OCI-LY3 (cell line): Measurements from ENCODE around the gene TMEM125.

Source experiments
- H2AFZ ChIP-seq: fragments of 200-600, 300-600 bp; shearing (Covaris generic); 2 replicates; pipeline ENCODE4 v1.6.0; 2014; ENCODE audit warnings: antibody characterized with exemption, low read depth, low read length
- H3K27ac ChIP-seq: fragments of 200-600, 300-600 bp; sonication (generic); 2 replicates; pipeline ENCODE4 v1.5.1; 2014; ENCODE audit warnings: mild to moderate bottlenecking, low read length, moderate library complexity, mixed read lengths
- H3K27me3 ChIP-seq: fragments of 200-600, 300-600 bp; sonication (generic); 2 replicates; pipeline ENCODE4 v1.6.1; 2014; ENCODE audit warnings: low read depth, low read length, mixed read lengths
- H3K36me3 ChIP-seq: fragments of 200-600, 300-600 bp; sonication (generic); replicated peaks from 2 replicates; pipeline ENCODE3; 2014; ENCODE audit warnings: low read depth, low read length, mixed read lengths
- H3K4me1 ChIP-seq: fragments of 300-600, 200-600 bp; sonication (generic); 2 replicates; pipeline ENCODE4 v1.6.1; 2014; ENCODE audit warnings: low read length, mixed read lengths
- H3K4me2 ChIP-seq: fragments of 200-600, 300-600 bp; sonication (generic); 2 replicates; pipeline ENCODE4 v1.6.1; 2014; ENCODE audit warnings: low read length, mixed read lengths
- H3K4me3 ChIP-seq: fragments of 300-600, 200-600 bp; sonication (generic); 2 replicates; pipeline ENCODE4 v1.5.1; 2014; ENCODE audit warnings: antibody characterized with exemption, mild to moderate bottlenecking, low read length, moderate library complexity
- H3K79me2 ChIP-seq: fragments of 300-600, 200-600 bp; shearing (Covaris generic); 2 replicates; pipeline ENCODE4 v1.6.1; 2014; ENCODE audit warnings: mild to moderate bottlenecking, low read length, mixed read lengths
- H3K9ac ChIP-seq: fragments of 300-600, 200-600 bp; shearing (Covaris generic); 2 replicates; pipeline ENCODE4 v1.6.0; 2014; ENCODE audit warnings: mild to moderate bottlenecking, low read length, moderate library complexity
- H3K9me3 ChIP-seq: fragments of 200-600, 300-600 bp; shearing (Covaris generic); 2 replicates; pipeline ENCODE4 v1.6.1; 2014; ENCODE audit warnings: low read length, mixed read lengths; ENCODE audit not compliant: insufficient read depth
- H4K20me1 ChIP-seq: fragments of 200-600, 300-600 bp; sonication (generic); 2 replicates; pipeline ENCODE4 v1.6.1; 2016; ENCODE audit warnings: low read length, mixed read lengths; ENCODE audit not compliant: insufficient read depth
- CTCF ChIP-seq: fragments of 200-600, 300-600 bp; sonication (generic); IDR thresholded peaks from 2 replicates; pipeline ENCODE4 v1.5.1; 2014; ENCODE audit warnings: antibody characterized with exemption, low read length, low read depth
- EZH2phosphoT487 ChIP-seq: fragments of 200-600 bp; shearing (Covaris generic); IDR thresholded peaks from 2 replicates; pipeline ENCODE4 v1.6.1; 2018; ENCODE audit warnings: antibody characterized with exemption, mixed run types, low read depth

The TMEM125 gene

DNA sequence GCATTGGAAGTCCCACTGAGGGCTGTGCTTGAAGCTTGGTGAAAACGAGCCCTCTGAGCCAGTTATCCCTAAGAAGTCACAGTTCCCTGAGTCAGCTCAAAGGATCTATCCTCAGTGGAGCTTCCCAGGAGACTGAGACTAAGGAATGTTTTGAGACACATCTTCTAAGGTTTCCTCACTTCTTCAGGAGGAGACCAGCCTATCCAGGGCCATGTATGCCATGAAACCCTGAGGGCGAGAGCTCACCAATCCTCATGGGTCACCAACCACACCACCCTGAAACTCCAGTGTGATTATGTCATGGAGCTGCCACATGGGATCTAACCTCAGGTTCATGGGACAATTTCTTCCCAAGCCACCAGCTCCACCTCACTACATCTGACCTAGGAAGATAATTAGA lies 23.4 kb downstream of the TMEM125 start:
- Histone ChIP-seq H3K4me2 (no peak overlapping the region), H3K4me3 (no peak overlapping the region), H3K9ac (no peak overlapping the region), H3K36me3 (no peaks in the 10 kb centered on the region), H4K20me1 (no peaks in the 10 kb centered on the region), H3K27ac (no peak overlapping the region), H2AFZ (no peak overlapping the region), H3K27me3 (peaks cover 4% of the 10 kb centered on the region), H3K4me1 (0 out of 2 replicates have a peak, but pooled peaks cover 2% of the 10 kb centered on the region), H3K79me2 (no peaks in the 10 kb centered on the region), H3K9me3 (no peaks in the 10 kb centered on the region)
- TF ChIP-seq EZH2phosphoT487 (no peak), CTCF (no peak)

- Histone ChIP-seq H3K27me3 (no peaks in the 10 kb centered on the region; the same call in 1 of the 2 replicates), H3K36me3 (no peaks in the 10 kb centered on the region), H3K4me2 (no peak overlapping the region), H3K4me3 (no peak overlapping the region), H3K79me2 (no peaks in the 10 kb centered on the region), H3K9ac (no peak overlapping the region), H3K9me3 (no peaks in the 10 kb centered on the region), H3K27ac (no peak overlapping the region), H4K20me1 (no peaks in the 10 kb centered on the region), H3K4me1 (0 out of 2 replicates have a peak, but pooled peaks cover 2% of the 10 kb centered on the region), H2AFZ (no peak overlapping the region)
- TF ChIP-seq EZH2phosphoT487 (no peak), CTCF (no peak)
These were observed 24.3 kb downstream of the TMEM125 start for GRCh38 chr1:43293896-43294760.

DNA sequence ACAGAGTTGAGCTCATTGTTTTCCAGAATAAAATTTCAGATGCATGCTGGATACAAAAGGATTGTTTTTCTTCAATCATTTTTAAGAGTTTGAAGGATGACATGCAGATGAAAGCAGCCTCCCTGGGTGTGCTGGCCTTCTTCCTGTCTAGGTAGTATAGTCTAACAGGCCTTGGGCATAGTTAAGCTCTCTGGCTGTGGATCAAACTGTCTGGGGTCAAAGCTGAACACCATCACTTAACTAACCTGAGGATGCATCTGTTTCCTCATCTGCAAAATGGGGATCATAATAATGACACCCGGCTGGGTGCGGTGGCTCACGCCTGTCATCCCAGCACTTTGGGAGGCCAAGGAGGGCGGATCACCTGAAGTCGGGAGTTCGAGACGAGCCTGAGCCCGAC lies 25.0 kb downstream of the TMEM125 start:
- TF ChIP-seq EZH2phosphoT487: no peak
- no peak overlapping the region for H3K4me2 ChIP-seq
- H3K79me2 ChIP-seq: no peaks in the 10 kb centered on the region
- H3K9ac ChIP-seq: no peak overlapping the region
- 0 out of 2 replicates have a peak, but pooled peaks cover 2% of the 10 kb centered on the region for H3K4me1 ChIP-seq
- H4K20me1 ChIP-seq: no peaks in the 10 kb centered on the region
- no peak overlapping the region for H2AFZ ChIP-seq
- no peak overlapping the region for H3K4me3 ChIP-seq
- no peaks in the 10 kb centered on the region; the same call in 1 of the 2 replicates for H3K27me3 ChIP-seq
- H3K9me3 ChIP-seq: no peaks in the 10 kb centered on the region
- no peaks in the 10 kb centered on the region for H3K36me3 ChIP-seq
- no peak overlapping the region for H3K27ac ChIP-seq

DNA sequence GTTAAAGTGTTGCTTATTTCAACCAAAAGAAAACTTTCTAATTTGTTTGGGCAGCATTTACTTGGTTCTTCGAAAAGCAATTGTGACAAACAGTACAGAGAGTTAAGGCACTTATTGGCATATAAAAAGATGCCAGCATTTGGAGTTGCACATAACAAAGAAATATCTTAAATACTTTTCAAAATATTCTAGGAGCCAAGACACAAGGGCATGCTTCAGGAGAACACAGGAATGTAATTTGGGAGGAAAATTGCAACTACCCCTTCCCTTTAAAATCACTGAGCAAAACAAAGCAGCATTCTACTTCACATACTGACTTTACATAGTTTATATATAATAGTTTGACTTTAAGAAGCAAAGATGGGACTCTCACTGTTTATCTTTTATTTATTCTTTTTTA lies 26.4 kb downstream of the TMEM125 start:
- H3K9me3 ChIP-seq: no peaks in the 10 kb centered on the region
- H3K4me1 ChIP-seq: 0 out of 2 replicates have a peak, but pooled peaks cover 2% of the 10 kb centered on the region
- H4K20me1 ChIP-seq: no peaks in the 10 kb centered on the region
- no peak for TF ChIP-seq CTCF
- no peak for TF ChIP-seq EZH2phosphoT487
- H3K4me2 ChIP-seq: no peak overlapping the region
- no peaks in the 10 kb centered on the region for H3K36me3 ChIP-seq
- no peak overlapping the region for H3K4me3 ChIP-seq
- no peaks in the 10 kb centered on the region; the same call in 1 of the 2 replicates for H3K27me3 ChIP-seq
- no peaks in the 10 kb centered on the region for H3K79me2 ChIP-seq
- H2AFZ ChIP-seq: no peak overlapping the region
- H3K27ac ChIP-seq: no peak overlapping the region
- no peak overlapping the region for H3K9ac ChIP-seq
